Neural progenitor cell (in vitro differentiated cells): ENCODE measurements around the gene DCTN2.

ENCODE experiments used
- EZH2 ChIP-seq: fragments of 200-600 bp; sonication (generic); IDR thresholded peaks from 2 replicates; pipeline ENCODE4 v1.6.1; 2017; ENCODE audit warnings: antibody characterized with exemption, mild to moderate bottlenecking, moderate library complexity
- EZH2phosphoT487 ChIP-seq: fragments of 200-600 bp; sonication (generic); IDR thresholded peaks from 2 replicates; pipeline ENCODE4 v1.6.1; 2017; ENCODE audit warnings: antibody characterized with exemption
- TF ChIP-seq, protein P1 (sequence below): fragments of 200-600 bp; sonication (generic); IDR thresholded peaks from 2 replicates; pipeline ENCODE4 v1.5.1; 2017; ENCODE audit warnings: antibody characterized with exemption, mild to moderate bottlenecking

DNA sequence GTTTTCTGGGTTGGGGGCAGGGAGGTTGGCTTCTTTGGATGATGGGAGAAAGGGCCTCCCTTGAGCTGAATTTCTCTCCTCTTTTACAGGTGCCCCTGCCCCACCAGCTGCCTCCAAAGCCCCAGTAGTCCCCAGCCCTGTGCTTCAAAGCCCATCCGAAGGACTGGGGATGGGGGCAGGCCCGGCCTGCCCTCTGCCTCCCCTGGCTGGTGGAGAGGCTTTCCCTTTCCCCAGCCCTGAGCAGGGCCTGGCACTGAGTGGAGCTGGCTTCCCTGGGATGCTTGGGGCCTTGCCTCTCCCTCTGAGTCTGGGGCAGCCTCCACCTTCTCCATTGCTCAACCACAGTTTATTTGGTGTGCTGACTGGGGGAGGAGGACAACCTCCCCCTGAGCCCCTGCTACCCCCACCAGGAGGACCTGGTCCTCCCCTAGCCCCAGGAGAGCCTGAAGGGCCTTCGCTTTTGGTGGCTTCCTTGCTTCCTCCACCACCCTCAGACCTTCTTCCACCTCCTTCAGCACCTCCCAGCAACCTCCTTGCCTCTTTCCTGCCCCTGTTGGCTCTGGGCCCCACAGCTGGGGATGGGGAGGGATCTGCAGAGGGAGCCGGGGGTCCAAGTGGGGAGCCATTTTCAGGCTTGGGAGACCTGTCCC, 20.4 kb downstream of the DCTN2 start:
- TF ChIP-seq, protein P1, sequence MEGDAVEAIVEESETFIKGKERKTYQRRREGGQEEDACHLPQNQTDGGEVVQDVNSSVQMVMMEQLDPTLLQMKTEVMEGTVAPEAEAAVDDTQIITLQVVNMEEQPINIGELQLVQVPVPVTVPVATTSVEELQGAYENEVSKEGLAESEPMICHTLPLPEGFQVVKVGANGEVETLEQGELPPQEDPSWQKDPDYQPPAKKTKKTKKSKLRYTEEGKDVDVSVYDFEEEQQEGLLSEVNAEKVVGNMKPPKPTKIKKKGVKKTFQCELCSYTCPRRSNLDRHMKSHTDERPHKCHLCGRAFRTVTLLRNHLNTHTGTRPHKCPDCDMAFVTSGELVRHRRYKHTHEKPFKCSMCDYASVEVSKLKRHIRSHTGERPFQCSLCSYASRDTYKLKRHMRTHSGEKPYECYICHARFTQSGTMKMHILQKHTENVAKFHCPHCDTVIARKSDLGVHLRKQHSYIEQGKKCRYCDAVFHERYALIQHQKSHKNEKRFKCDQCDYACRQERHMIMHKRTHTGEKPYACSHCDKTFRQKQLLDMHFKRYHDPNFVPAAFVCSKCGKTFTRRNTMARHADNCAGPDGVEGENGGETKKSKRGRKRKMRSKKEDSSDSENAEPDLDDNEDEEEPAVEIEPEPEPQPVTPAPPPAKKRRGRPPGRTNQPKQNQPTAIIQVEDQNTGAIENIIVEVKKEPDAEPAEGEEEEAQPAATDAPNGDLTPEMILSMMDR = no peak
- TF ChIP-seq EZH2phosphoT487 = no peak
- no peak for TF ChIP-seq EZH2
